ENCODE measurements around the gene RPL35A. TPM values are rescaled to one million over a fixed set of nuclear protein-coding genes. Genes with fewer than 3 reads are reported as not detected.
A peak's percentile ranks its signal among the peaks of the same experiment; 100 is the strongest.

The RPL35A gene
- total and polyA plus RNA-seq, 9 of the 15 experiments (the other 6 are each of a cell fraction or from before 2014, with no cell fraction given): 1,475 to 2,942 (median 2,367) TPM

DNA sequence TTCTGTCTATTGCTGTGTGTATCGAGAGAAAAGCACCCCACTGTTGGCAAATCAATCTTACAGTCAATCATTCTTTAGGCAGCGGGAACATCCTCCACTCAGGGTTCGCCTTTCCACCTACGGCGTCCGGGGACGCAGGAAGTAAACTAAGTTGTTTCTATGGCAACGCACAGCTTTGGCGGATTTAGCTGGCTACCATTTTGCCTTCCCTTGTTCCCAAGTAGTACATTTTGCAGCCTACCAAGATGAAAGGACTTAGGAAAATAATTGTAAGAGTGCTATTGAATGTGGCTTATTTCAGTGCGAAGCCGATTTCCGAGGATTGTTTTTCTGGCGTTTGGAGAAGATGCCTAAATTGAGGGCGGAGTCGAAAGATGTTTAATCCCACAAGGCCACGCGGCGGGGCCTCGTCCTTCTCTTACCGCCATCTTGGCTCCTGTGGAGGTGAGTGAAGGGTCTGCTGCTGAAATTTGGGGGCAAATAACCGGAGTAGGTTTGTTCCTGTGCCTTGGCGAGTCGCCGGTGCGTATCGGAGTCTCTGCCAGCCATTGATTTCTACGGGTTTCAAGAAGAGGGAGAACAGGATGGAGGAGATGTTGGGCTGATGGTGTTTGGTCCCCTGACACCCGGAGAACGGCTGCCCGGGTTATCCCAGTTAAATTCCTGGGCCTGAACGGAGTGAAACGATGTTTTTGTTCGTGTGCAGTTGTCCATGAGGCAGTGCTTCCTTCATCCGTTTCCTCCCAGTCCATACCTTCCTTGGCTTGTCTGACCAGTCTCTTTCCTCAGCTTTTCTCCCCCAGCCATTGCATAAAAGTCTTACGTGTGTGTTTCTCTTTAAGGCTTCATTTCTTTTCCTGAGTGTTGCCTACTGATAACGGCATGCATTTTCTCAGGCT lies at the start of gene RPL35A (continued):
- TF ChIP-seq, protein P1, sequence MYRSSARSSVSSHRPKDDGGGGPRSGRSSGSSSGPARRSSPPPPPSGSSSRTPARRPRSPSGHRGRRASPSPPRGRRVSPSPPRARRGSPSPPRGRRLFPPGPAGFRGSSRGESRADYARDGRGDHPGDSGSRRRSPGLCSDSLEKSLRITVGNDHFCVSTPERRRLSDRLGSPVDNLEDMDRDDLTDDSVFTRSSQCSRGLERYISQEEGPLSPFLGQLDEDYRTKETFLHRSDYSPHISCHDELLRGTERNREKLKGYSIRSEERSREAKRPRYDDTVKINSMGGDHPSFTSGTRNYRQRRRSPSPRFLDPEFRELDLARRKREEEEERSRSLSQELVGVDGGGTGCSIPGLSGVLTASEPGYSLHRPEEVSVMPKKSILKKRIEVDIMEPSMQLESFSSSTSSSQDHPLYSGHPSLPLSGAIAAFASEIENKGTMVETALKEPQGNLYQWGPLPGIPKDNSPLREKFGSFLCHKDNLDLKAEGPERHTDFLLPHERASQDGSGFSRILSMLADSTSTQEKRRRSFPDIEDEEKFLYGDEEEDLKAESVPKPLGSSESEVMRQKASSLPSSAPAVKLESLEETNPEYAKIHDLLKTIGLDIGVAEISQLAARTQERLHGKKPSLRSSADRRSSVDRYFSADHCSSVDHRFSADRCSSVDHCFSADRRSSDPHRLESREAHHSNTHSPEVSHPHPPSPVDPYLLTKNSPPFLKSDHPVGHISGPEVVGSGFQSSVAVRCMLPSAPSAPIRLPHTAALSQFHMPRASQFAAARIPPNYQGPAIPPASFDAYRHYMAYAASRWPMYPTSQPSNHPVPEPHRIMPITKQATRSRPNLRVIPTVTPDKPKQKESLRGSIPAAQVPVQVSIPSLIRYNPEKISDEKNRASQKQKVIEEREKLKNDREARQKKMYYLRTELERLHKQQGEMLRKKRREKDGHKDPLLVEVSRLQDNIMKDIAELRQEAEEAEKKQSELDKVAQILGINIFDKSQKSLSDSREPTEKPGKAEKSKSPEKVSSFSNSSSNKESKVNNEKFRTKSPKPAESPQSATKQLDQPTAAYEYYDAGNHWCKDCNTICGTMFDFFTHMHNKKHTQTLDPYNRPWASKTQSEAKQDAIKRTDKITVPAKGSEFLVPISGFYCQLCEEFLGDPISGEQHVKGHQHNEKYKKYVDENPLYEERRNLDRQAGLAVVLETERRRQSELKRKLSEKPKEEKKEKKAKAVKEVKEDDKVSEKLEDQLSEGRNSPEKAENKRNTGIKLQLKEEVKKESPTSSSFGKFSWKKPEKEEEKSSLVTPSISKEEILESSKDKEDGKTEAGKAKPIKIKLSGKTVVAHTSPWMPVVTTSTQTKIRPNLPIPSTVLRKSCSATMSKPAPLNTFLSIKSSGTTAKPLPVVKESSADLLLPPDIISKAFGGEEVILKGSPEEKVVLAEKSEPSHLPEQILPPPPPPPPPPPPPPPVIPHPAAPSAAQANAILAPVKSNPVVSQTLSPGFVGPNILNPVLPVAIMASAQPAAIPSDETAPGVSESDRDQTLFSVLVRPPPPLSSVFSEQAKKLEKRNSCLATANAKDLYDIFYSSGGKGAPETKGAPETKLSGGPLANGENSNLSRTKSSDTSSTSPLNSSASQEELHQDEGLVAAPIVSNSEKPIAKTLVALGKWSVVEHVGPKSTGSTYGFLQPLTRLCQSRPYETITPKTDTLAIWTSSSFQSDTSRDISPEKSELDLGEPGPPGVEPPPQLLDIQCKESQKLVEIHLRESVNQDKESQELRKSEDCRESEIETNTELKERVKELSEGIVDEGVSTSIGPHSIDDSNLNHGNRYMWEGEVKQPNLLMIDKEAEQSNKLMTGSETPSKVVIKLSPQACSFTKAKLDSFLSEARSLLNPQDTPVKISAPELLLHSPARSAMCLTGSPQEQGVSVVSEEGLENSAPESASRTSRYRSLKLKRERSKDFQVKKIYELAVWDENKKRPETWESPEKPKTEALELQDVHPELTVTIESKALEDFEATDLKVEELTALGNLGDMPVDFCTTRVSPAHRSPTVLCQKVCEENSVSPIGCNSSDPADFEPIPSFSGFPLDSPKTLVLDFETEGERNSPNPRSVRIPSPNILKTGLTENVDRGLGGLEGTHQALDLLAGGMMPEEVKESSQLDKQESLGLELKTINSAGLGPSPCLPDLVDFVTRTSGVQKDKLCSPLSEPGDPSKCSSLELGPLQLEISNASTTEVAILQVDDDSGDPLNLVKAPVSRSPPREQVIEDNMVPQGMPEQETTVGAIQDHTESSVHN (IDR thresholded peaks at IDR 0.05; ENCODE audit: borderline replicate concordance in 1 of 2, low read depth in 1 of 2): peak in 1 of 2 experiments; percentile 95; a peak in 2 of 4 replicates
- TF ChIP-seq HNRNPK (IDR thresholded peaks at IDR 0.05; ENCODE audit: low read depth, low read length, poor library complexity, severe bottlenecking) (no peak), ZBTB17 (CRISPR knock-in tag; IDR thresholded peaks at IDR 0.05) (no peak), CTBP1 (IDR thresholded peaks at IDR 0.05; ENCODE audit: borderline replicate concordance) (peak; percentile 40; the same call in 1 of the 2 replicates), L3MBTL2 (IDR thresholded peaks at IDR 0.05) (peak; percentile 59), ATF1 (CRISPR knock-in tag; IDR thresholded peaks at IDR 0.05) (no peak), ATF1 (tag; IDR thresholded peaks at IDR 0.05) (peak; percentile 59), CBX5 (IDR thresholded peaks at IDR 0.05; ENCODE audit: borderline replicate concordance, low read depth) (no peak), NCOA1 (IDR thresholded peaks at IDR 0.05; ENCODE audit: low read depth) (peak; percentile 53; the same call in 1 of the 2 replicates), MBD2 (IDR thresholded peaks at IDR 0.05; ENCODE audit: borderline replicate concordance, low read depth) (peak; percentile 85), MTA2 (IDR thresholded peaks at IDR 0.05; ENCODE audit: low read depth) (no peak), USF1 (CRISPR knock-in tag; IDR thresholded peaks at IDR 0.05) (peak; percentile 40; the same call in 1 of the 2 replicates), ZKSCAN3 (CRISPR knock-in tag; IDR thresholded peaks at IDR 0.05) (no peak), ZNF77 (CRISPR knock-in tag; IDR thresholded peaks at IDR 0.05) (no peak), NUFIP1 (IDR thresholded peaks at IDR 0.05; ENCODE audit: partially characterized antibody) (no peak), RBM34 (IDR thresholded peaks at IDR 0.05; ENCODE audit: borderline replicate concordance, insufficient read depth, low read length) (no peak), SAP30 (IDR thresholded peaks at IDR 0.05; ENCODE audit: borderline replicate concordance, insufficient read depth, low read depth, low read length, poor library complexity, severe bottlenecking) (peak; percentile 95), NR2C2 (CRISPR knock-in tag; IDR thresholded peaks at IDR 0.05) (no peak), NR2C2 (tag; IDR thresholded peaks at IDR 0.05) (peak; percentile 80), ZNF174 (CRISPR knock-in tag; IDR thresholded peaks at IDR 0.05) (no peak), CHD2 (IDR thresholded peaks at IDR 0.05; ENCODE audit: low read depth, low read length) (no peak)

All from K562 (cell line).